Measurements from ENCODE around the gene PTGS2. TPM values are rescaled to one million over a fixed set of nuclear protein-coding genes. Genes with fewer than 3 reads are reported as not detected.

PTGS2 gene
- total and polyA plus RNA-seq, 2 of the 8 experiments (the other 6 are each of a cell fraction or from before 2014, with no cell fraction given): 0.29 to 0.35 TPM

DNA sequence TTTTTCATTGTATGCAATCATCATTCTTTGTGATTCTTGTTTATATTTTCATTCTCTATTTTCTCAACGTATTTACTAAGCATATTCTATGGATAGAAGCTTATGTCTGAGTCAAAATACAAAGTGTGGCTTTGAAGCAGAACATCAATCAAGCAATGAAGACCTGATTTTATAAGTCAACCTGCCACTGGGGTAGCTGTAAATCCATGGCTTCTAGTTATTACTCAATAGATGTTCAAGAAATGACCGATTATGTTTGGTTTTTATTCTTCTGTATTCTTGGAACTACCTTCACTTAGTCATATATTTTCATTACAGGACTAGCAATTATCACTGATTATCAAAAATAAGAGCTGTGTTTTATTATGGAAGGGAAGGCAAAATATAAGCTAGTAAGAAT lies 20.5 kb upstream of the PTGS2 start:
- Histone ChIP-seq H2BK20ac (ENCODE audit: low read length) (no peak overlapping the region), H2BK120ac (replicated peaks; ENCODE audit: low read depth, low read length) (no peak overlapping the region), H4K20me1 (replicated peaks in 1 of 2; ENCODE audit: control insufficient read depth in 1 of 2, insufficient read depth in 2 of 2, low read length in 2 of 2) (no peaks in the 10 kb centered on the region), H3K56ac (replicated peaks; ENCODE audit: insufficient read length, low read depth, low read length) (no peak overlapping the region), H2AFZ (ENCODE audit: low read length) (no peak overlapping the region), H4K5ac (ENCODE audit: insufficient read length, low read depth, low read length) (no peak overlapping the region), H2BK12ac (ENCODE audit: low read depth, low read length) (no peak overlapping the region), H2BK15ac (ENCODE audit: low read length) (no peak overlapping the region), H3K23ac (ENCODE audit: insufficient read length) (no peak overlapping the region), H2AK5ac (ENCODE audit: low read depth, low read length) (no peak overlapping the region), H3K27me3 (replicated peaks in 1 of 4; ENCODE audit: control insufficient read depth in 3 of 4, extremely low read depth in 1 of 4, insufficient read depth in 3 of 4, low read length in 3 of 4) (no peaks in the 10 kb centered on the region), H4K91ac (replicated peaks; ENCODE audit: insufficient read length, low read length) (no peak overlapping the region), H3K4me1 (replicated peaks in 1 of 4; ENCODE audit: control insufficient read depth in 3 of 4, insufficient read depth in 4 of 4, low read length in 3 of 4) (no peaks in the 10 kb centered on the region), H3K23me2 (ENCODE audit: low read depth, low read length) (no peaks in the 10 kb centered on the region), H2BK5ac (ENCODE audit: low read depth, low read length) (no peak overlapping the region), H4K8ac (ENCODE audit: extremely low read depth, insufficient read depth, low read length) (no peak overlapping the region), H3K14ac (ENCODE audit: insufficient read length) (no peak overlapping the region), H3K4me3 (ENCODE audit: extremely low read depth in 1 of 4, insufficient read depth in 2 of 4, low read depth in 3 of 4, low read length in 4 of 4) (no peak overlapping the region), H3K9me3 (ENCODE audit: insufficient read depth in 2 of 2, low read depth in 1 of 2, low read length in 1 of 2) (no peaks in the 10 kb centered on the region), H3K36me3 (ENCODE audit: control insufficient read depth in 2 of 4, insufficient read depth in 4 of 4, low read length in 3 of 4) (no peaks in the 10 kb centered on the region), H3K4ac (replicated peaks; ENCODE audit: insufficient read length, low read depth, low read length) (no peak overlapping the region), H3K27ac (ENCODE audit: low read depth, low read length) (no peak overlapping the region), H3K9ac (replicated peaks in 1 of 4; ENCODE audit: extremely low read depth in 1 of 4, low read depth in 3 of 4, low read length in 3 of 4) (no peak overlapping the region), H3K79me1 (ENCODE audit: low read depth, low read length) (no peaks in the 10 kb centered on the region), H3K79me2 (ENCODE audit: control insufficient read depth in 1 of 2, insufficient read depth in 2 of 2, low read length in 2 of 2) (no peaks in the 10 kb centered on the region), H3K18ac (ENCODE audit: extremely low read depth, low read length) (no peak overlapping the region), H3K4me2 (ENCODE audit: insufficient read depth in 1 of 2, low read depth in 2 of 2, low read length in 2 of 2) (no peak overlapping the region)
- DNase-seq (ENCODE audit: low read depth in 1 of 2, low spot score in 2 of 2) (no peak), FAIRE-seq (no peak)
- POLR2A ChIA-PET (ENCODE audit: partially characterized antibody): no interaction called here
- no peak for TF ChIP-seq HDAC6 (IDR thresholded peaks at IDR 0.05; ENCODE audit: low read depth, low read length)
- WGBS, 2 experiments (ENCODE audit: extremely low coverage in 1 of 2, insufficient coverage in 1 of 2, insufficient read length in 1 of 2, insufficient replicate concordance in 2 of 2, low coverage in 1 of 2, low lambda C conversion rate in 2 of 2, missing lambda C conversion rate in 1 of 2): 100% methylated on average over 2 of the region's 2 CpGs; no CpG with 5 or more reads in 1 of the 2 experiments
- CTCF ChIA-PET (ENCODE audit: partially characterized antibody): interaction anchor here (0.6 to 1.3 kb wide), 7 partner anchors 14 to 326 kb away, joined by 3 to 4 read pairs (median 3); partner anchors contain the start of gene TPR
